Esophagus muscularis mucosa (tissue), 4 donors: ENCODE results near the gene OBP2B. TPM values are rescaled to one million over a fixed set of nuclear protein-coding genes. Genes with fewer than 3 reads are reported as not detected.

Experiments
- DNase-seq: peaks from one replicate; pipeline ENCODE4 v3.0.0-alpha.2; 2017; ENCODE audit errors: extremely low spot score
- H3K27ac ChIP-seq, 4 donors: fragments of 200-600 bp; sonication (generic); replicated peaks in 1 of 4; 1 replicate in 3 of 4; 2 replicates in 1 of 4; pipeline ENCODE4 v1.5.1; 2016 to 2019; ENCODE audit warnings: mild to moderate bottlenecking in 1 of 4
- H3K27me3 ChIP-seq, 4 donors: fragments of 200-600 bp; sonication (generic); one replicate each; pipeline versions ENCODE4 v1.5.1 to v1.6.0; 2016 to 2019
- H3K36me3 ChIP-seq, 4 donors: fragments of 200-600 bp; sonication (generic); one replicate each; pipeline ENCODE4 v1.5.1; 2016 to 2019
- H3K4me1 ChIP-seq, 4 donors: fragments of 200-600 bp; sonication (generic); one replicate each; pipeline ENCODE4 v1.5.1; 2016 to 2019
- H3K4me3 ChIP-seq, 4 donors: fragments of 200-600 bp; sonication (generic); 1 replicate in 2 of 4; 2 replicates in 2 of 4; pipeline ENCODE4 v1.5.1; 2016 to 2019; ENCODE audit warnings: mild to moderate bottlenecking in 4 of 4, moderate library complexity in 1 of 4
- H3K9me3 ChIP-seq, 4 donors: fragments of 200-600 bp; sonication (generic); 1 replicate in 3 of 4; 2 replicates in 1 of 4; pipeline ENCODE4 v1.5.1; 2016 to 2019
- EP300 ChIP-seq: sonication (generic); formaldehyde crosslinking; IDR thresholded peaks from one replicate; pipeline ENCODE4 v1.6.1; 2017; ENCODE audit warnings: antibody characterized with exemption
- POLR2A ChIP-seq: fragments of 450-650 bp; IDR thresholded peaks from one replicate; pipeline ENCODE4 v1.6.1; 2017; ENCODE audit warnings: antibody characterized with exemption, moderate library complexity, mild to moderate bottlenecking, low read depth
- POLR2AphosphoS5 ChIP-seq, 2 donors: sonication (generic); formaldehyde crosslinking; IDR thresholded peaks; one replicate each; pipeline ENCODE4 v1.6.1; 2017; ENCODE audit warnings: antibody characterized with exemption in 2 of 2
- WGBS: methylation state at CpG from one replicate; pipeline ENCODE4 v1.1.5; 2018; 5-methylcytosine and 5-hydroxymethylcytosine counted together
- intact Hi-C: fragments of 100-400 bp; cut with DNase I; formaldehyde crosslinking; loops from one replicate; pipeline ENCODE4 v1.15.1; 2023
- total RNA-seq, 4 donors: library from RNA; depleted of rRNA; stranded (reverse); fragments of >200 nt; gene quantifications; one replicate each; pipeline versions ENCODE4 v1.1.0 to v1.2.1, GENCODE V29; 2016
- TF ChIP-seq, protein P1 (sequence below), 3 experiments: fragments of 200-600 bp in 2 of 3; fragments of 450-650 bp in 1 of 3; sonication (generic) in 2 of 3; IDR thresholded peaks; one replicate each; pipeline ENCODE4 v1.5.1; 2017 to 2019; ENCODE audit warnings: antibody characterized with exemption in 3 of 3, mild to moderate bottlenecking in 2 of 3, moderate library complexity in 1 of 3

Gene OBP2B
- total RNA-seq, 4 donors from 2014 or later, result not detected

DNA sequence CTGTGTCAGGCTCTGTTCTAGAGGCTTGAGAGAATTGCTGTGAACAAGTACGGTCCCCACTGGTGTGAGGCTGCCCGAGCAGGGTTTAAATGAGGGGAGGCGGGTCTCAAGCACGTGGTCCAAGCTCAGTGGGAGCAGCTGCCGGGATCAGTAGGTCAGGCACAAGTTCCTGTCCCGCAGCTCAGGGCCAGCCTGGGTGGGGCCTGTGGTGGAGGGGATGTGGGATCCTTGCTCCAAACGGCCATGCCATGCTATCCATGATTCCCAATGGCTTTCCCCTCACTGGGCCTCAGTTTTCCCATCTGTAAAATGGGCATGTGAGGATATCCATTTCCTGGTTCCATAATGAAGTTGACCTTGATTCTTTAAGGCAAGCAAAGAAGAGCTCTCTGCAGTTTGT lies 17.1 kb downstream of the OBP2B start:
- intact Hi-C loops, result no loop called here
- DNase-seq, result no peak
- Histone ChIP-seq H3K36me3 (no peaks in the 10 kb centered on the region), H3K27ac (no peak overlapping the region), H3K9me3 (peaks cover 0 to 6% (median 0%) of the 10 kb centered on the region in 4 donors), H3K27me3 (peaks cover 0 to 55% (median 0%) of the 10 kb centered on the region in 4 donors), H3K4me3 (no peak overlapping the region), H3K4me1 (no peaks in the 10 kb centered on the region)
- WGBS, result 44% methylated on average over 3 of the region's 7 CpGs
- TF ChIP-seq EP300, result no peak
- TF ChIP-seq, protein P1, sequence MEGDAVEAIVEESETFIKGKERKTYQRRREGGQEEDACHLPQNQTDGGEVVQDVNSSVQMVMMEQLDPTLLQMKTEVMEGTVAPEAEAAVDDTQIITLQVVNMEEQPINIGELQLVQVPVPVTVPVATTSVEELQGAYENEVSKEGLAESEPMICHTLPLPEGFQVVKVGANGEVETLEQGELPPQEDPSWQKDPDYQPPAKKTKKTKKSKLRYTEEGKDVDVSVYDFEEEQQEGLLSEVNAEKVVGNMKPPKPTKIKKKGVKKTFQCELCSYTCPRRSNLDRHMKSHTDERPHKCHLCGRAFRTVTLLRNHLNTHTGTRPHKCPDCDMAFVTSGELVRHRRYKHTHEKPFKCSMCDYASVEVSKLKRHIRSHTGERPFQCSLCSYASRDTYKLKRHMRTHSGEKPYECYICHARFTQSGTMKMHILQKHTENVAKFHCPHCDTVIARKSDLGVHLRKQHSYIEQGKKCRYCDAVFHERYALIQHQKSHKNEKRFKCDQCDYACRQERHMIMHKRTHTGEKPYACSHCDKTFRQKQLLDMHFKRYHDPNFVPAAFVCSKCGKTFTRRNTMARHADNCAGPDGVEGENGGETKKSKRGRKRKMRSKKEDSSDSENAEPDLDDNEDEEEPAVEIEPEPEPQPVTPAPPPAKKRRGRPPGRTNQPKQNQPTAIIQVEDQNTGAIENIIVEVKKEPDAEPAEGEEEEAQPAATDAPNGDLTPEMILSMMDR (IDR thresholded peaks at IDR 0.05), result no peak
- TF ChIP-seq POLR2AphosphoS5 (IDR thresholded peaks at IDR 0.05), result no peak
- no peak for TF ChIP-seq POLR2A

DNA sequence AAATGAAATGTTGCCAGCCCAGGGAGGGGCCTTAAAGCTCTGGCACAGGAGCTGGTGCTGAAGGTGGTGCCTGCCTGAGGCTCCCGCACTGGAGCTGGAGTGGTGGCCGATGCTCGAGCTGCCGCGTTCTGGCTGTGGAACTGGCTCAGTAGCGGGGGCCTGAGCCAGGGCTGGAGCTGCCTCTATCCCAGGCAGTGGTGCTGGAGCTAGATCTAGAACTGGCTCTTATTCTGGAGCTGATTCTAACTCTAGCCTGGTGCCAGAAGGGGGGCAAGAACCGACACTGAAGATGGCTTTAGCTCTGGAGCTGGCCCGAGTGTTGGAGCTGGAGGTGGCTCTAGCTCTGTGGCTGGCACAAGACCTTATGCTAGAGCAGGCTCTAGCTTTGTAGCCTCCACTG lies 19.2 kb downstream of the OBP2B start:
- Histone ChIP-seq H3K9me3 (peaks cover 0 to under 1% (median 0%) of the 10 kb centered on the region in 4 donors), H3K36me3 (no peaks in the 10 kb centered on the region), H3K4me3 (no peak overlapping the region), H3K4me1 (peaks cover 0 to 10% (median 6%) of the 10 kb centered on the region in 4 donors), H3K27me3 (peaks cover 0 to 60% (median 0%) of the 10 kb centered on the region in 4 donors), H3K27ac (no peak overlapping the region)
- DNase-seq, result no peak
- 86% methylated on average over 8 of the region's 8 CpGs for WGBS
- TF ChIP-seq, protein P1 (IDR thresholded peaks at IDR 0.05), result no peak
- TF ChIP-seq POLR2AphosphoS5 (IDR thresholded peaks at IDR 0.05), result no peak
- TF ChIP-seq POLR2A, result no peak
- no peak for TF ChIP-seq EP300
- intact Hi-C loops, result loop anchor here (5.0 kb wide), 1 partner anchor 142 kb away; no protein-coding TSS in a partner anchor

DNA sequence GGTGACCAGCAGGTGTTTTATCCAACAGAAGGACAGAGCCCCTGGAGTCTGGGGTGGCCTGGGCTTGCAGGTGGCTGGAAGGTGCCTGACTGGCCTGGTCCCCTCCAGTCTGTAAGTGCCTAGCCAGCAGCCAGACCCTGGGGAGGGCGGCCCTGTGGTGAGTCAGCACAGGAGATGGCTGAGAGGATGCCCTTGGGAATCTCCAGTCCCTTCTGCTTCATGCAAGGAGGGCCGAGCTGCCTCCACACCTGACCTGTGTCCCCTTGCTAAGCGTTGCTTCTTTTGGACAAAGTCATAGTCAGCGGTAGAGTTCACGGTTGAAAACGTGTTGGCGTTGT lies 20.2 kb downstream of the OBP2B start:
- peaks cover 0 to 12% (median 7%) of the 10 kb centered on the region in 4 donors for H3K4me1 ChIP-seq
- no peak for DNase-seq
- WGBS, result 87% methylated on average over 5 of the region's 7 CpGs

DNA sequence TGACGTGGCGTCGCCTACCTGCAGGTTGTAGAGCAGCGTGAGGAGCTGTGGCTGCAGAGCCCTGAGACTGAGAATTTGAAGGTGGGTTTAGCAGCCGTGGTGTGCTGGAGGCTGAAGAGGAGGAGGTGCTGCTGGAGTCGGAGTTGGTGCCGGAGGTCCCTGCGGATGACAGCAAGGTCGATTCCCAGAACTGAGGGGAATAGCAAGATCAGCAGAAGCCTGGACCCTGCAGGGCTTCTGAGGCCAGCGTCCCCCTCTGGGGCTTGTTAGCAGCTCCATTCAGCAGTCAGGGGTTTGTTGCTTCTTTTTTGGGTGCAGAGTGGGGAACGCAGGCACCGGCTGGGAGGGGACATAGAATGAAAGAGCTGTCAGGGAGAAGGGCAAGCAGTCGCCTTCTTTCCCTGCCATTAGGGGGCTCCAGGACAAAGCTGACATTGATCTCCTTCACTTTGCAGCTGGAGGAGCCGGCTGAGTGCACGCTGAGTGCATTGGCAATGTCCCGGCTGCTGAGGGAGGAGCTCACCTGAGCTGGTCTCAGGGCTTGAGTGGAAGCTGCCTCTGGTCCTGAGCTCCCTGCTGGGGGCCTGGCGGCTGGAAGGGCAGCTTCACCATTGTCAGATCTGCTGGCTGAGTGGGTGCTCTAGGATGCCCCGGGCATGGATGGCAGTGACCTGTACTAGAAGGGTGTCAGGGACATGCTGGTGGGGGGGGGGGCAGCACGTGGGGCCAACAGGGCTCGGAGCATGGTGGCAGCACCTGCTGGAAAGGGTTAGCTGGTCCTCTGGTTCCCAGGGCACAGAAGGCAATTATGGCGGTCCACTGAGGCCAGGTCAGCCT lies 20.8 kb downstream of the OBP2B start:
- Histone ChIP-seq H3K4me1 (peaks cover 0 to 12% (median 7%) of the 10 kb centered on the region in 4 donors), H3K27me3 (peaks cover 0 to 60% (median 0%) of the 10 kb centered on the region in 4 donors), H3K27ac (no peak overlapping the region), H3K36me3 (no peaks in the 10 kb centered on the region), H3K4me3 (no peak overlapping the region), H3K9me3 (no peaks in the 10 kb centered on the region)
- TF ChIP-seq POLR2A (no peak), EP300 (no peak), POLR2AphosphoS5 (IDR thresholded peaks at IDR 0.05) (no peak)
- TF ChIP-seq, protein P1 (IDR thresholded peaks at IDR 0.05), result no peak
- 61% methylated on average over 17 of the region's 21 CpGs for WGBS
- DNase-seq, result no peak
- intact Hi-C loops, result loop anchor here (5.0 kb wide), 1 partner anchor 144 kb away; no protein-coding TSS in a partner anchor

More for the DNA sequence above, 20.2 kb downstream of the OBP2B start:
- intact Hi-C loops, result loop anchor here (5.0 kb wide), 1 partner anchor 143 kb away; no protein-coding TSS in a partner anchor
- H3K9me3 ChIP-seq, result no peaks in the 10 kb centered on the region
- TF ChIP-seq, protein P1 (IDR thresholded peaks at IDR 0.05), result no peak
- no peak for TF ChIP-seq EP300
- no peak overlapping the region for H3K27ac ChIP-seq
- no peaks in the 10 kb centered on the region for H3K36me3 ChIP-seq
- H3K27me3 ChIP-seq, result peaks cover 0 to 58% (median 0%) of the 10 kb centered on the region in 4 donors
- no peak overlapping the region for H3K4me3 ChIP-seq
